Measurements from ENCODE around the gene TNS2.

GRCh38 chr12:53012928-53013327 is 36.9 kb upstream of the TNS2 start:
- no peak for TF ChIP-seq GATA2 (IDR thresholded peaks at IDR 0.05; ENCODE audit: low read depth, low read length)
- no peak for TF ChIP-seq GATA3 (IDR thresholded peaks at IDR 0.05; ENCODE audit: low read depth, low read length)

Data from SH-SY5Y (cell line).